DND-41 (cell line): Measurements from ENCODE around the gene APMAP.
A peak's percentile ranks its signal among the peaks of the same experiment; 100 is the strongest.

Experiments used
- ATAC-seq: fragments of 200-7000 bp; cut with Tn5 transposase; 3 replicates; pipeline ENCODE4 v1.9.1; 2021; ENCODE audit warnings: low read depth; ENCODE audit not compliant: insufficient read depth
- DNase-seq: peaks from one replicate; pipeline ENCODE4 v3.0.0-alpha.2; 2020
- H2AFZ ChIP-seq: 2 replicates; pipeline ENCODE4 v1.6.0; 2012; ENCODE audit warnings: low read depth, low read length
- H3K27ac ChIP-seq: 2 replicates; pipeline ENCODE4 v1.5.1; 2012; ENCODE audit warnings: low read length, inconsistent platforms
- H3K27me3 ChIP-seq: fragments of 200-600 bp; sonication (generic); 2 replicates; pipeline ENCODE4 v1.6.0; 2012; ENCODE audit warnings: low read length, mild to moderate bottlenecking, inconsistent platforms; ENCODE audit not compliant: insufficient read depth, poor library complexity
- H3K36me3 ChIP-seq: 2 replicates; pipeline ENCODE4 v1.5.1; 2012; ENCODE audit warnings: low read length, inconsistent platforms; ENCODE audit not compliant: insufficient read depth
- H3K4me1 ChIP-seq: 2 replicates; pipeline ENCODE4 v1.5.1; 2012; ENCODE audit warnings: mild to moderate bottlenecking, low read length; ENCODE audit not compliant: insufficient read depth
- H3K4me2 ChIP-seq: 2 replicates; pipeline ENCODE4 v1.6.0; 2012; ENCODE audit warnings: mild to moderate bottlenecking, moderate library complexity, low read length, inconsistent platforms; ENCODE audit not compliant: insufficient read depth
- H3K4me3 ChIP-seq, 2 experiments: fragments of 200-600 bp in 1 of 2; shearing (Covaris generic) in 1 of 2; 2 replicates each; pipeline ENCODE4 v1.5.1; 2012 to 2016; ENCODE audit warnings: inconsistent platforms in 2 of 2, low read length in 2 of 2, mild to moderate bottlenecking in 2 of 2, low read depth in 1 of 2, moderate library complexity in 1 of 2
- H3K79me2 ChIP-seq: 2 replicates; pipeline ENCODE4 v1.6.0; 2012; ENCODE audit warnings: low read length, inconsistent platforms; ENCODE audit not compliant: insufficient read depth
- H3K9ac ChIP-seq: 2 replicates; pipeline ENCODE4 v1.6.0; 2012; ENCODE audit warnings: low read depth, mild to moderate bottlenecking, inconsistent platforms, low read length, moderate library complexity
- H3K9me3 ChIP-seq: 2 replicates; pipeline ENCODE4 v1.5.1; 2012; ENCODE audit warnings: low read length, moderate library complexity, mild to moderate bottlenecking, inconsistent platforms; ENCODE audit not compliant: insufficient read depth, severe bottlenecking
- H4K20me1 ChIP-seq: 2 replicates; pipeline ENCODE4 v1.6.0; 2012; ENCODE audit warnings: low read length; ENCODE audit not compliant: insufficient read depth
- CTCF ChIP-seq: IDR thresholded peaks from 2 replicates; pipeline ENCODE4 v1.5.1; 2012; ENCODE audit warnings: borderline replicate concordance, low read length, moderate library complexity, mild to moderate bottlenecking; ENCODE audit not compliant: poor library complexity, severe bottlenecking; ENCODE audit errors: extremely low read depth
- EZH2 ChIP-seq: IDR thresholded peaks from 3 replicates; pipeline ENCODE4 v1.6.1; 2012; ENCODE audit warnings: borderline replicate concordance, low read depth, mild to moderate bottlenecking, moderate library complexity, low read length, inconsistent platforms; ENCODE audit not compliant: severe bottlenecking

The APMAP gene

GRCh38 chr20:24953209-24953575, 39.4 kb downstream of the APMAP start:
- H3K4me1 ChIP-seq, result peaks cover 39% of the 10 kb centered on the region

GRCh38 chr20:24952376-24953208, 40.0 kb downstream of the APMAP start:
- H3K9ac ChIP-seq, result no peak overlapping the region
- H3K79me2 ChIP-seq, result no peaks in the 10 kb centered on the region
- no peaks in the 10 kb centered on the region for H3K27me3 ChIP-seq
- no peak overlapping the region for H3K4me3 ChIP-seq
- H3K9me3 ChIP-seq, result no peaks in the 10 kb centered on the region
- H3K4me2 ChIP-seq, result no peak overlapping the region
- ATAC-seq, result no peak
- H4K20me1 ChIP-seq, result peaks cover 11% of the 10 kb centered on the region
- no peak for TF ChIP-seq EZH2
- H3K4me1 ChIP-seq, result peaks cover 39% of the 10 kb centered on the region
- no peak overlapping the region for H2AFZ ChIP-seq
- no peak overlapping the region for H3K27ac ChIP-seq
- DNase-seq, result peak; percentile 5
- H3K36me3 ChIP-seq, result peaks cover 17% of the 10 kb centered on the region

More at GRCh38 chr20:24953209-24953575, 39.4 kb downstream of the APMAP start:
- Histone ChIP-seq H3K4me3 (no peak overlapping the region), H3K27me3 (no peaks in the 10 kb centered on the region), H3K4me2 (no peak overlapping the region), H3K9ac (no peak overlapping the region), H3K9me3 (no peaks in the 10 kb centered on the region), H2AFZ (no peak overlapping the region), H4K20me1 (peaks cover 11% of the 10 kb centered on the region), H3K79me2 (no peaks in the 10 kb centered on the region), H3K36me3 (peaks cover 23% of the 10 kb centered on the region), H3K27ac (no peak overlapping the region)
- ATAC-seq (no peak), DNase-seq (peak; percentile 4)
- TF ChIP-seq CTCF (no peak), EZH2 (no peak)

GRCh38 chr20:24951536-24952083, 40.9 kb downstream of the APMAP start:
- peaks cover 10% of the 10 kb centered on the region for H4K20me1 ChIP-seq
- H3K9me3 ChIP-seq, result no peaks in the 10 kb centered on the region
- H3K36me3 ChIP-seq, result peaks cover 14% of the 10 kb centered on the region; the same call in 1 of the 2 replicates
- H3K4me2 ChIP-seq, result no peak overlapping the region
- ATAC-seq (no peak), DNase-seq (peak; percentile 5)
- TF ChIP-seq CTCF (no peak), EZH2 (no peak)
- no peaks in the 10 kb centered on the region for H3K79me2 ChIP-seq
- no peak overlapping the region for H3K4me3 ChIP-seq
- no peak overlapping the region for H3K27ac ChIP-seq
- H3K4me1 ChIP-seq, result peaks cover 39% of the 10 kb centered on the region
- no peak overlapping the region for H3K9ac ChIP-seq
- H3K27me3 ChIP-seq, result no peaks in the 10 kb centered on the region
- no peak overlapping the region for H2AFZ ChIP-seq

DNA sequence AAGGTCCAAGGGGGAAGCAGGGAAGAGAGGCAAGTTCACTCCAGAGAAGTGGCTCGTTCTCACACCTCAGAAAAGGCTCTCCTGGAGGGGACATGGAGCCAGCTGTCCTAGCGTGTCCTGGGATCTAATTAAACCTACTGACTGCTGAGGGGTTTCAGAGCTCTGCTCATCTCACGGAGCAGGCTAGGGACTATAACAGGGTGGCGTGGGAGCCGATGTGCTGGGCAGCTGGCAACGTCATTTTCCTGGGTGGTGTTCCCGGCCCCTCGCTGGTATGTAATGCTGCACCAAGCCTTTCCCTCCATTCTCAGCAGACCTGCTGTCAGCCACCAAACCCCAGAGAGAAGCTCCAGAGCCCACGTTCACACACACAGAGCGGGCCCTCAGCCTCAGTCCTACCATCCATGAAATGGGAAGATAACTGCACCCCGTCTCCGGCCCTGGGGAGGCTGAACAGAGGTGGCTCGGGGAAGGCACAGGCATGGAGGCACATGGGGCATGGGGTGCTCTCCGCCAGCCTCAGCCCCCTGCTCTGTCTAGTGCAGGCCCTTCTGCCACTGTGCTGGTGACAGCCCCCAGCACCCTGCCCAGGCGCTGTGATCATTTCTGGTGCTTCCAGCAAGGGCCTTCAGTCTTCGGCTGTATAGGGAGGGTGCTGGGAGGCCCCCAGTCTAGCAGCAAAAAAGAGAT, 41.6 kb downstream of the APMAP start:
- no peak for TF ChIP-seq EZH2
- TF ChIP-seq CTCF, result no peak
- Histone ChIP-seq H3K79me2 (no peaks in the 10 kb centered on the region), H3K9ac (no peak overlapping the region), H2AFZ (no peak overlapping the region), H3K4me3 (no peak overlapping the region), H3K9me3 (peaks cover 2% of the 10 kb centered on the region), H3K4me2 (no peak overlapping the region), H3K36me3 (peaks cover 10% of the 10 kb centered on the region; the same call in 1 of the 2 replicates), H4K20me1 (peaks cover 4% of the 10 kb centered on the region), H3K27me3 (no peaks in the 10 kb centered on the region), H3K27ac (no peak overlapping the region), H3K4me1 (peaks cover 37% of the 10 kb centered on the region)
- peak; percentile 5 for DNase-seq
- ATAC-seq, result no peak
